GM18858 (cell line): Measurements from ENCODE around the gene ANKRD27.
"Not testable (repeated sequence)": the region's sequence is repeated elsewhere in the genome, so short reads cannot be mapped to it uniquely, and the experiment has no call there.

Experiments used
- ATAC-seq: cut with Tn5 transposase; IDR thresholded peaks from one replicate; pipeline ENCODE4 v1.9.1; 2021; ENCODE audit not compliant: unreplicated experiment

Gene ANKRD27

DNA sequence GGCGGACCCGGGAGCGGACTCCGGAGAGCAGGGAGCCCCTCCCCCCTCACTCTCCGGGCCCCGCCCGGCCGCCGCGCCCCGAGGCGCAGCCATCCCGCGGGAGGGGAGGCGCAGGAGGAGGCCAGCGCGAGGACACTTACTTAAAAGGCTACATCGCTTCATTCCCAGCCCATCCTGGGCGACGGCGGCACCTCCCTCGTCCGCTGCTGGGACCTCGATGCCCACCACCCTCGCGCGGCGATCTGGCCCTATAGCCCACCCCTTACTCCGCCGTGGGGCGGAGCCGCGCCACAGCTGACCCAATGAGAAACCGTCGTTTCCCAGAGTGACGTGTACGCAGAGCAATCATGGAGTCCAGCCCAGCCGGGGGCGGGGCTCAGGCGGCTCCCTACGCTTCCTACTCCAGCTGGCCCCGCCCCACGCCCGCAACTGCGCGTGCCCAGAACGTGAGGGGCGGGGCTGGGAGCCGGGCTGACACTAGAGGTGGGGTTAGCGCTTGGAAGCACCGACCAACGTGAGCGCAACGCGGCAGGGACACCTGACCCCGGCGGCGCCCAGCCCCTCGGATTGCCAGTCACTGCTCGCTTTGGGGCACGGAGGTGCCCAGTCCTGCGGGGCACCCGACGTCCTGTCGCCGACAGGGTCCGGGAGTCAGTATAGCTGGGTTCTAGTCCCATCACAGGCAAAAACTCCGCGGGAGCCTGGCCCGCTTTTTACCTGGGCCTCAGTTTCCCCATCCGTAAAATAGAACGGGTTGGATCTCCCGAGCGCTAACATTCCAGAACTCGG lies at the start of gene ANKRD27:
ANKRD27 (minus strand) TSS at position 250 of the 789 bp plus-strand sequence. CDS start 16,165 bp downstream, outside the sequence.
- ATAC-seq, result peak; percentile 97

DNA sequence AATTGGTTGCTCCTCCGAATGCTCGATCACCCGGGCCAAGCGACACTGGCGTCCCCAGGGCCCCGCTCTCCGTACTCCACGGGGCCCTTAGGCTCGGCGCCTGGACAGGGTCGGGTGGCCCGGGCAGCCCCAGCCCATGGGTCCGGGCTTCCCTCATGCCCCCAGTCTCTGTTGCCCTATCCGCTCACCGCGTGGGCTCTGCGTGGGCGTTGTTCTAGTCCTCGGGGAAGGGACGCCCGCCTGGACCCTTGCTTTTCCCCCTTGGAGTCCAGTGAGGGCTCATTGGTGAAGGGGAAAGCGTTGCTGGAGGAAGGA lies 45.9 kb upstream of the ANKRD27 start:
- no peak for ATAC-seq

DNA sequence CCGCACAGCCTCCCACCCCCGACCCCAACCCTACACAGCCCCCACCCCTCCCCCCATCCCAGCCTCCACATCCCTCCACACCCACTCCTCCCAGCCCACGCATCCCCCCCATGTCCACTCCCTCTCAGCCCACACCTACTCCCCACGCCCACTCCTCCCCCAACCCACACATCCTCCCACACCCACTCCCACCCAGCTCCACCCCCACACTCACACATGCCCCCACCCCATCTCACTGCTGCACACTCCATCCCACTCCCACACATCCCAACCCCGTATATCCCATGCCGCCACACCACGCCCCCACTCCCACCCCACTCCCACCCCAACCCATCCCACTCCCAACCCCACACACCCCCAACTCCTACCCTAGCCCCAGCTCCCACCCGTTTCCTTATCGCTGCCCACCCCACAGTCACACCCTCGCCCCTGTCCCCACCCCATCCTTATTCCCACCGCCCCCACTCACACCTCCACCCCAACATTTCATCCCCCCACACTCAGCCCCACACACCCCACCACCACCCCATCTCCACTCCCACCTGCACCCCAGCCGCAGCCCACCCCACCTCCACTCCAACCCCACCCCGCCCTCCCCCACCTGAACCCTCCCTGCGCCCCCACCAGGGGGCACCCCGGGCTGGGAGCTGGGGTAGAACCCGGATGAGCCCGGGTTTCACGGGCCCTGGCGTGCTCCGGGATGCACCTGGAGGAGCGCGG lies 45.4 kb upstream of the ANKRD27 start:
- no peak for ATAC-seq

DNA sequence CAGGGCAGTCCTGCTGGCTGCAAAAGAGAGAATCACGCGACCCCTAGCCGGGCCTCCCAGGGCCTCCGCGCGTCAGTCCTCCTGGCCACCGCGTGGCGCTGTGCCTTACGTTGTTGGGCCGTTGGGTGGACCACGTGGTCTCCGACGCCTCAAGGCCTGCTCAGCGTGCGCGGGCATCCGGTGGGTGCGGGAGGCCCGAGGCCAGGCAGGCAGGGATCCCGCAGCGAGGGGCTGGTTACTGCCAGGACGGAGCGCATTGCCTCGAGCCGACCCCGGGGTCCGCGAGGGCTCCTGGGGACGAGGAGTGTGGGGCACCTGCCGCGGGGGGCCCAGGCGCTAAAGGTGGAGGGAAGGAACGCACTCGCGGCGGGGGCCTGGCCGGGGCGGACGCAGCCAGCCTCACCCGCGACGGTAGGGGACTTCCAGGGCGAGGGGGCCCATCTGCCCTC lies 44.7 kb upstream of the ANKRD27 start, which contains the start of gene TDRD12:
TDRD12 (plus strand) TSS at position 157 of the 449 bp plus-strand sequence. CDS start 306 bp downstream, outside the sequence.
- ATAC-seq, result no peak

GRCh38 chr19:32718286-32718685 lies 43.3 kb upstream of the ANKRD27 start:
- no peak for ATAC-seq

DNA sequence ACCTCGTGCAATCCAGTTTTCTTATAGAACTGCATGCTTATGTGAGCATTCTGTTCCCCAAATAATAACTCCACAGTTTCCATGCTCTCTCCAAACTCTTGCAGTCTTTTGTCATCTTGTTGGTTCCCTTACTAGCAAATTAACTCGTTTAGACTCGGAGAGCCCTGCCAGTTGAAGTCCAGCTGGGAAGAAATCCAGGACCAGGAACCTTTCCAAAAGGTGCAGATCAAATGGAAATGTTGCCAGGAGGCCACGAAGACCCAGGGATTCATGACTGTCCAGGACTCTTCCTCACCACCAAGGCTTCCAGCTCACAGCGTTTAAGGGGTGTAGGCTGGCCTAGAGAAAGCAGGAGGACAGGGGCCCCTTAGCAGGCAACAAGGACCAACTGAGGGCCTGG lies 42.5 kb upstream of the ANKRD27 start:
- ATAC-seq, result no peak

DNA sequence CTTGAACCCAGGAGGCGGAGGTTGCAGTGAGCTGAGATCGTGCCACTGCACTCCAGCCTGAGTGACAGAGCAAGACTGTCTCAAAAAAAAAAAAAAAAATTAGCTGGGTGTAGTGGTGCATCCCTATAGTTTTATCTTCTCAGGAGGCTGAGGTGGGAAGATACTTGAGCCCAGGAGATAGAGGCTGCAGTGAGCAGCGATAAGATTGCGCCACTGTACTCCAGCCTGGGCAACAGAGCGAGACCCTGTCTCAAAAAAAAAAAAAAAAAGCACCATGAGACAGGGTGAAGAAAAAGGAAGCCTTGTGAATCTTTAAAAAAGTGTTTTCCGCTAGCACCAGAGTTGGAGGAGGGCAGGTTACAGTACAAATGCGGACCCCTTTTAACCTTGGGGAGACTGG lies 41.2 kb upstream of the ANKRD27 start:
- not testable (repeated sequence) for ATAC-seq

- ATAC-seq, result no peak
Observed at GRCh38 chr19:32711747-32712146, 36.8 kb upstream of the ANKRD27 start.

- ATAC-seq, result no peak
Observed at GRCh38 chr19:32709032-32709431, 34.1 kb upstream of the ANKRD27 start.

- no peak for ATAC-seq
Observed at GRCh38 chr19:32708457-32708856, 33.5 kb upstream of the ANKRD27 start.

- not testable (repeated sequence) for ATAC-seq
Observed at GRCh38 chr19:32704006-32704405, 29.0 kb upstream of the ANKRD27 start.

DNA sequence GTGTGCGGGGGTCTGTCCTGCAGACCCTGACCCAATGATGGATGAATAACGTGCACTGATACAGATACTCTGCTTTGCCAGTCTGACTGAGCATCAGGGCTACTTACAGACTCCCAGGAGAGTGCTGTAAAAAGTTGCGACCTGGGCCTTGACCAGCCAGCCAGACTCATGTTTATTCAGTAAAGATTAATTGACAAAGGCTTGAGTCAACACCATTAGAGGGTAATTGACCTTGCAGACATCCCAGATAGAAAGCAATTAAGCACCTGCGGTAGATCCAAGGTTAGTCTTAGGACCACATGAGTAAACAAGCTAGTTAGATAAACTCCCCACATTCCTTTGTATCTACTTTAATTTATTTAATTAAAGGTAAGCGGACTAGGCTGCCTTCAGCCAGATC lies 27.0 kb upstream of the ANKRD27 start:
- no peak for ATAC-seq

DNA sequence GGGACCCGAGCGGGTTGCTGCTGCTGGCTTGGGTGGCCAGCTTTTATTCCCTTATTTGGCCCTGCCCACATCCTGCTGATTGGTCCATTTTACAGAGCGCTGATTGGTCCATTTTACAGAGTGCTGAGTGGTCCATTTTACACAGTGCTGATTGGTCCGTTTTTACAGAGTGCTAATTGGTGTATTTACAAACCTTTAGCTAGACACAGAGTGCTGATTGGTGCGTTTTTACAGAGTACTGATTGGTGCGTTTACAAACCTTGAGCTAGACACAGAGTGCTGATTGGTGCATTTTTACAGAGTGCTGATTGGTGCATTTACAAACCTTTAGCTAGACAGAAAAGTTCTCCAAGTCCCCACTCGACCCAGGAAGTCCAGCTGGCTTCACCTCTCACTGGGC lies 25.1 kb upstream of the ANKRD27 start:
- not testable (repeated sequence) for ATAC-seq

- ATAC-seq, result not testable (repeated sequence)
Observed at GRCh38 chr19:32696771-32697170, 21.8 kb upstream of the ANKRD27 start.

GRCh38 chr19:32695506-32695905 lies 20.5 kb upstream of the ANKRD27 start:
- not testable (repeated sequence) for ATAC-seq

DNA sequence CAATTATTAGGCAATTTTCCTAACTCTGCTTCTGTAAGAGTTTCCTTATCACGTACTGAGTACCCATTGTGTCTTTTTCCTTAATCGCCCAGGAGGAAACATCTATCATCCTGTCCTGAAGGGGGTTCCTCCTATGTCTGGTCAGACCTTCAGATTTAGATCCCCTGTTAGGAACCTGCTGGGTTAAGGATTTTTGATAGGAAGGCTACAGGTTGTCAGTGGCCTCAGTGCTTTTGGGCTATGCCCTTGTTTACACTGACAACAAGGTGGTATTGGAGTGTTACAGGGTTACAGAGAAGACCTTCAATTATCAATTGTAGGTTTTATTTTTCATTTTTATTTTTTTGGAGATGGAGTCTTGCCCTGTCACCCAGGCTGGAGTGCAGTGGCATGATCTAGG lies 19.9 kb upstream of the ANKRD27 start:
- not testable (repeated sequence) for ATAC-seq

- ATAC-seq, result not testable (repeated sequence)
Observed at GRCh38 chr19:32694316-32694715, 19.3 kb upstream of the ANKRD27 start.

GRCh38 chr19:32693151-32694108 lies 18.4 kb upstream of the ANKRD27 start:
- not testable (repeated sequence) for ATAC-seq

DNA sequence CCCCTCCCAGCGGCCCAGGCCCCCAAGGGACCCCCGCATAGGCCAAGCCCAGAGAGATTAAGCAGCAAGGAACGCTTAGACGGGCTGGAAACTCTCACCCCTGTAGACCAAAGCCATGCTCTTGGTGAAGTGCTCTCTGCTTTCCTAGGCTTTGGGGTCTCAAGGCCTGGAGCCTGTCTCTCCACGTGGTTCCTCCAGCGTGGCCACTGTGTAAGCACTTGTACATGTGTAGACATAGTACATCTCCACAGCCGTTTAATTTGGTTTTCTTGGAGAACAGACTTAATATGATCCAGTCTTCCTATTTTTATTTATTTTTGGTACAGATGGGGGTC lies 17.7 kb upstream of the ANKRD27 start:
- no peak for ATAC-seq

GRCh38 chr19:32691952-32692726 lies 17.2 kb upstream of the ANKRD27 start:
- ATAC-seq, result peak; percentile 25
